Nephron progenitor cell (in vitro differentiated cells): Measurements from ENCODE around the gene MOV10L1.

Experiments used
- DNase-seq: peaks from one replicate; pipeline ENCODE4 v3.0.0; 2021
- H3K27ac Mint-ChIP-seq: 2 replicates; pipeline ENCODE4 v1.8.0; 2021; ENCODE audit warnings: mild to moderate bottlenecking, moderate library complexity, mixed read lengths
- H3K27me3 Mint-ChIP-seq: 2 replicates; pipeline ENCODE4 v1.8.0; 2021; ENCODE audit warnings: mild to moderate bottlenecking, low read depth, mixed read lengths; ENCODE audit not compliant: poor library complexity
- H3K36me3 Mint-ChIP-seq: 2 replicates; pipeline ENCODE4 v1.8.0; 2021; ENCODE audit warnings: low read depth, mixed read lengths
- H3K4me1 Mint-ChIP-seq: 2 replicates; pipeline ENCODE4 v1.8.0; 2021; ENCODE audit warnings: mixed read lengths
- H3K4me3 Mint-ChIP-seq: 2 replicates; pipeline ENCODE4 v1.8.0; 2021; ENCODE audit warnings: mild to moderate bottlenecking, moderate library complexity, mixed read lengths
- H3K9me3 Mint-ChIP-seq: 2 replicates; pipeline ENCODE4 v1.8.0; 2021; ENCODE audit warnings: mild to moderate bottlenecking, moderate library complexity, mixed read lengths
- CTCF ChIP-seq: fragments of 200-600 bp; sonication (generic); IDR thresholded peaks from 2 replicates; pipeline ENCODE4 v1.5.0; 2021; ENCODE audit warnings: antibody characterized with exemption

MOV10L1 gene

GRCh38 chr22:50148166-50148500 is 58.3 kb downstream of the MOV10L1 start:
- peaks cover 26% of the 10 kb centered on the region for H3K27me3 Mint-ChIP-seq
- H3K27ac Mint-ChIP-seq: no peak overlapping the region
- H3K4me1 Mint-ChIP-seq: peaks cover 38% of the 10 kb centered on the region
- no peaks in the 10 kb centered on the region for H3K36me3 Mint-ChIP-seq
- no peaks in the 10 kb centered on the region for H3K9me3 Mint-ChIP-seq
- H3K4me3 Mint-ChIP-seq: no peak overlapping the region
- no peak for DNase-seq
- no peak for TF ChIP-seq CTCF

- Mint-ChIP-seq H3K27ac (no peak overlapping the region), H3K36me3 (no peaks in the 10 kb centered on the region), H3K4me1 (peaks cover 36% of the 10 kb centered on the region), H3K27me3 (peaks cover 20% of the 10 kb centered on the region), H3K4me3 (no peak overlapping the region), H3K9me3 (no peaks in the 10 kb centered on the region)
- peak; percentile 86 for TF ChIP-seq CTCF
- DNase-seq: peak; percentile 65
These were observed 59.4 kb downstream of the MOV10L1 start for GRCh38 chr22:50148991-50149721.

- no peaks in the 10 kb centered on the region for H3K9me3 Mint-ChIP-seq
- H3K4me1 Mint-ChIP-seq: peaks cover 32% of the 10 kb centered on the region
- peaks cover 20% of the 10 kb centered on the region for H3K27me3 Mint-ChIP-seq
- no peak for DNase-seq
- H3K4me3 Mint-ChIP-seq: no peak overlapping the region
- TF ChIP-seq CTCF: no peak
- H3K27ac Mint-ChIP-seq: no peak overlapping the region
- no peaks in the 10 kb centered on the region for H3K36me3 Mint-ChIP-seq
These were observed 60.6 kb downstream of the MOV10L1 start for GRCh38 chr22:50150161-50151129.

GRCh38 chr22:50151571-50152537 is 62.0 kb downstream of the MOV10L1 start:
- DNase-seq: no peak
- Mint-ChIP-seq H3K36me3 (no peaks in the 10 kb centered on the region), H3K27me3 (peaks cover 25% of the 10 kb centered on the region), H3K4me3 (no peak overlapping the region), H3K27ac (no peak overlapping the region), H3K4me1 (peaks cover 18% of the 10 kb centered on the region), H3K9me3 (no peaks in the 10 kb centered on the region)
- no peak for TF ChIP-seq CTCF

DNA sequence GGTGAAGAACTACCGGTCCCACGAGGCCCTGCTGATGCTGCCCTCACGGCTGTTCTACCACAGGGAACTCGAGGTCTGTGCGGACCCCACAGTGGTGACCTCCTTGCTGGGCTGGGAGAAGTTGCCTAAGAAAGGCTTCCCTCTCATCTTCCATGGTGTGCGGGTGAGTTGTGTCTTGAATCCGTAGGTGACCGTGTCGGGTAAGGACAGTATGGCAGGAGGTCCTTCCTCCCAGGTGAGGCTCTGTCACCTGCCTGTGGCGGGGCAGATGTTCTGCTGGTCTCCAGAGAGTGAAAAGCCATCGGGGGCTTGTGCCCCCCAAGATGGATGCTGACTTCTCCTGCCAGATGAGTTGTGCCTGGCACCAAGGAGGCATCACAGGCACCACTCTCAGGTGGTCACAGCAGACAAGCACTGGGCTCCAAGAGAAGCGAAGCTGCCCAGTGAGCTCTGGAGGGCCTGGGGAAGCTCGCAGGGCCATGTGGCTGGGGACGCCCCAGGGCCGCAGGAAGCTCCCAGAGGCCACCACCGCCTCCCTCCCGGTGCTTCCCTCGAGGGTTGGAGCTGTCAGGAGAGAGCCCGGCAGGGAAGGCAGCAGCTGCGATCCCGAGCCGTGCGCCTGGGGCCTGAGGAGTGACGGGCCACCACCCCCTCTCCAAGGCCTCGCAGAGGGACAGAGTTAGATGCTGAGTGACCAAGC is 63.4 kb downstream of the MOV10L1 start:
- peaks cover 39% of the 10 kb centered on the region for H3K27me3 Mint-ChIP-seq
- no peak for DNase-seq
- no peaks in the 10 kb centered on the region for H3K36me3 Mint-ChIP-seq
- no peak overlapping the region for H3K27ac Mint-ChIP-seq
- H3K9me3 Mint-ChIP-seq: no peaks in the 10 kb centered on the region
- no peak for TF ChIP-seq CTCF
- H3K4me3 Mint-ChIP-seq: no peak overlapping the region
- peaks cover 10% of the 10 kb centered on the region for H3K4me1 Mint-ChIP-seq
